ENCODE results near the gene INPP5K. TPM values are rescaled to one million over a fixed set of nuclear protein-coding genes. Genes with fewer than 3 reads are reported as not detected.

The INPP5K gene
- polyA plus RNA-seq, 6 donors from 2014 or later: 57.0 to 102 (median 61.1) TPM

DNA sequence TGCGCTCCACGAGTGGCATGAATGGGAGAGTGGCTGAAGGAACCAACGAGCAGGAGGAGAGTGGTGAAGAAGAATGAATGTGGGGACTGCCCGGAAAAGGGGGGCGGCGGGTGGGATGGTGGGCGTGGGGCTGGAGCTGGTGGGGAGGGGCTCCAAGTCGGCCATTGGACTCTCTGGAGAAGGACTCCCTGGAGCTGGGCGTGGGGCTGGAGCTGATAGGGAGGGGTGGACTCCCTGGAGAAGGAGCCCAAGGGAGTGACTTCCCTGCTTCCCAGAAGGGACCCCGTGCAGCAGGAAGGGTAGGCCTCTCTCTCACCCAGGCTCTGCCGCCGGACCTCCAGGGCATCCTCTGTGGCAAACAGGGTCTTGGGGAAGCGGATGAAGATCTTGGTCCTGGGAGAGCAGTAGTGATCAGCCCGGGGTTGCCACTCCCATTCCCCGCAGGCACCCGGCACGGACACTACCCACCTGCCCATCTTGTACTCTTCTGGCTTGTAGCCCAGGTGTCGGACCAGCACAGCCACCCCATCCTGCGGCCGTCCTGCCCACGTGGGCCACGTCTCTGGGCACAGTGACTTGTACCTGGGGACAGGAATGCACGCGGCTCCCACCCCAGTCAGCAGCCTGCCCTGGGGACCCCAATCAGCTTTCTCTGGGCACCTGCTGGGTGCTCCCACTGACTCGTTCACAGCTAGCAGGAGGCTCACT lies 45.5 kb downstream of the INPP5K start:
- Mint-ChIP-seq H3K27me3 (no peaks in the 10 kb centered on the region), H3K4me3 (peak overlapping the region in 3 of 8 donors; percentile 22 to 87 (median 27)), H3K36me3 (peaks cover 10 to 18% of the 10 kb centered on the region in 2 donors), H3K9me3 (no peaks in the 10 kb centered on the region), H3K4me1 (peaks cover 44 to 66% (median 53%) of the 10 kb centered on the region in 3 donors), H3K27ac (peak overlapping the region in 4 of 6 donors; percentile 26 to 62 (median 42))
- DNase-seq (no peak), ATAC-seq (ENCODE audit: low read depth in 2 of 2) (no peak)

GRCh38 chr17:1470071-1470754 lies 46.2 kb downstream of the INPP5K start:
- Mint-ChIP-seq H3K27ac (peak overlapping the region in 2 of 6 donors; percentile 45 to 62), H3K9me3 (no peaks in the 10 kb centered on the region), H3K4me1 (peaks cover 38 to 60% (median 46%) of the 10 kb centered on the region in 3 donors), H3K27me3 (no peaks in the 10 kb centered on the region), H3K4me3 (peak overlapping the region in 4 of 8 donors; percentile 6 to 87 (median 46)), H3K36me3 (peaks cover 10 to 18% of the 10 kb centered on the region in 2 donors)
- DNase-seq (no peak), ATAC-seq (ENCODE audit: low read depth in 2 of 2) (no peak)

GRCh38 chr17:1469231-1469852 lies 47.1 kb downstream of the INPP5K start:
- peak overlapping the region in 2 of 8 donors; percentile 47 to 66 for H3K4me3 Mint-ChIP-seq
- peaks cover 33 to 51% (median 40%) of the 10 kb centered on the region in 3 donors for H3K4me1 Mint-ChIP-seq
- H3K36me3 Mint-ChIP-seq: peaks cover 10 to 18% of the 10 kb centered on the region in 2 donors
- H3K27me3 Mint-ChIP-seq: no peaks in the 10 kb centered on the region
- H3K27ac Mint-ChIP-seq: peak overlapping the region in 2 of 6 donors; percentile 45 to 75
- DNase-seq (no peak), ATAC-seq (ENCODE audit: low read depth in 2 of 2) (no peak)
- no peaks in the 10 kb centered on the region for H3K9me3 Mint-ChIP-seq

- no peak overlapping the region for H3K27ac Mint-ChIP-seq
- DNase-seq: no peak
- no peaks in the 10 kb centered on the region for H3K27me3 Mint-ChIP-seq
- H3K36me3 Mint-ChIP-seq: peaks cover 10 to 18% of the 10 kb centered on the region in 2 donors
- H3K9me3 Mint-ChIP-seq: no peaks in the 10 kb centered on the region
- no peak for ATAC-seq (ENCODE audit: low read depth in 2 of 2)
- peaks cover 29 to 45% (median 38%) of the 10 kb centered on the region in 3 donors for H3K4me1 Mint-ChIP-seq
- H3K4me3 Mint-ChIP-seq: no peak overlapping the region
These were observed 48.4 kb downstream of the INPP5K start for GRCh38 chr17:1467898-1468492.

DNA sequence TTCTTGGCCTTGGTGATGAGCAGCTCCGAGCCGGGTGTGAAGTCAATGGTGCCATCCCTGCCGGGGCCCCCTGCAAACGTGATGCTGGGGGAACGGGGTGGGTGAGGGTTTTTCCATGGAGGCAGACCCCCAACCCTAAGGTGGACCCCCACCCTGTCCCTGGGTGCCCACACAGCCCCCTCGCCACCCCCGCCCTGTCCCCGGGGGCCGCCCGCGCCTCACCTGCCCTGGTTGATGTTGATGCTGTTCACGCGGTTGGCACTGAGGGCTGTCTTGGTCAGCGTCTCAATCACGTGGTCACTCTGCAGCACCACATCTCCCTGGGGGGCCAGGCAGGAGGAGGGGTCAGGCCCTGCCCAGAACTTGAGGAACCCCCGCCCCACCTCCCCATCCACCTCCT lies 49.2 kb downstream of the INPP5K start:
- Mint-ChIP-seq H3K9me3 (no peaks in the 10 kb centered on the region), H3K27ac (no peak overlapping the region), H3K4me3 (no peak overlapping the region), H3K4me1 (peaks cover 25 to 40% (median 39%) of the 10 kb centered on the region in 3 donors), H3K27me3 (no peaks in the 10 kb centered on the region), H3K36me3 (peaks cover 10 to 18% of the 10 kb centered on the region in 2 donors)
- ATAC-seq (ENCODE audit: low read depth in 2 of 2) (no peak), DNase-seq (no peak)

DNA sequence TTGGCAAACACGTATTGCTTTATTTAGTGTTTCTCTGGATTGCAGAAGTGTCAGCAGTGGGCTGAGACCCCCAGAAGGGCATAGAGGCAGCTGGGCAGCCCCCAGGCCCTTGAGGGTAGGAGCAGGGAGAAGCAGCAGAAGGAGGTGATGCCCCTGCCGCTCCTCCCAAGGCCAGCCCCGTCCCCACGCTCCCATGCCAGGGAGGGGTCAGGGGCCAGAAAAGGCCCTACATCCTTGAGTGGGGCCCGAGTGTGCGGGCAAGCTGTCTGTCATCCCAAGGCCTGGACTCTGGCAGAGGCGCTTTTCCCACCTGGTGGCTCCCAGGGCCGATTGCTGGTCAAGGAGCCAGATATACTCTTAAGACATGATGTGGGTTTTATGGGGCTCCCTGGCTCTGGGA lies 52.2 kb downstream of the INPP5K start:
- H3K27me3 Mint-ChIP-seq: peaks cover 4 to 10% (median 8%) of the 10 kb centered on the region in 3 donors
- H3K27ac Mint-ChIP-seq: peak overlapping the region in 1 of 6 donors; percentile 54
- H3K4me3 Mint-ChIP-seq: no peak overlapping the region
- ATAC-seq (ENCODE audit: low read depth in 2 of 2) (no peak), DNase-seq (no peak)
- H3K4me1 Mint-ChIP-seq: peaks cover 30 to 41% (median 31%) of the 10 kb centered on the region in 3 donors
- H3K36me3 Mint-ChIP-seq: peaks cover 6 to 12% of the 10 kb centered on the region in 2 donors
- H3K9me3 Mint-ChIP-seq: no peaks in the 10 kb centered on the region

GRCh38 chr17:1462164-1463112 lies 54.0 kb downstream of the INPP5K start:
- Mint-ChIP-seq H3K27me3 (peaks cover 4 to 10% (median 8%) of the 10 kb centered on the region in 3 donors), H3K36me3 (no peaks in the 10 kb centered on the region), H3K4me3 (peak overlapping the region; percentile 69 to 93 (median 84)), H3K4me1 (peaks cover 18 to 36% (median 26%) of the 10 kb centered on the region in 3 donors), H3K27ac (peak overlapping the region; percentile 64 to 98 (median 92)), H3K9me3 (no peaks in the 10 kb centered on the region)
- DNase-seq (no peak), ATAC-seq (ENCODE audit: low read depth in 2 of 2) (no peak)

GRCh38 chr17:1461198-1461944 lies 55.0 kb downstream of the INPP5K start:
- Mint-ChIP-seq H3K4me1 (peaks cover 26 to 47% (median 30%) of the 10 kb centered on the region in 3 donors), H3K4me3 (peak overlapping the region in 4 of 8 donors; percentile 33 to 79 (median 62)), H3K36me3 (no peaks in the 10 kb centered on the region), H3K27ac (peak overlapping the region in 2 of 6 donors; percentile 8 to 58), H3K27me3 (peaks cover 4 to 10% (median 8%) of the 10 kb centered on the region in 3 donors), H3K9me3 (no peaks in the 10 kb centered on the region)
- no peak for DNase-seq
- no peak for ATAC-seq (ENCODE audit: low read depth in 2 of 2)

- H3K4me3 Mint-ChIP-seq: peak overlapping the region in 1 of 8 donors; percentile 72
These were observed 56.2 kb downstream of the INPP5K start for GRCh38 chr17:1460233-1460632.

DNA sequence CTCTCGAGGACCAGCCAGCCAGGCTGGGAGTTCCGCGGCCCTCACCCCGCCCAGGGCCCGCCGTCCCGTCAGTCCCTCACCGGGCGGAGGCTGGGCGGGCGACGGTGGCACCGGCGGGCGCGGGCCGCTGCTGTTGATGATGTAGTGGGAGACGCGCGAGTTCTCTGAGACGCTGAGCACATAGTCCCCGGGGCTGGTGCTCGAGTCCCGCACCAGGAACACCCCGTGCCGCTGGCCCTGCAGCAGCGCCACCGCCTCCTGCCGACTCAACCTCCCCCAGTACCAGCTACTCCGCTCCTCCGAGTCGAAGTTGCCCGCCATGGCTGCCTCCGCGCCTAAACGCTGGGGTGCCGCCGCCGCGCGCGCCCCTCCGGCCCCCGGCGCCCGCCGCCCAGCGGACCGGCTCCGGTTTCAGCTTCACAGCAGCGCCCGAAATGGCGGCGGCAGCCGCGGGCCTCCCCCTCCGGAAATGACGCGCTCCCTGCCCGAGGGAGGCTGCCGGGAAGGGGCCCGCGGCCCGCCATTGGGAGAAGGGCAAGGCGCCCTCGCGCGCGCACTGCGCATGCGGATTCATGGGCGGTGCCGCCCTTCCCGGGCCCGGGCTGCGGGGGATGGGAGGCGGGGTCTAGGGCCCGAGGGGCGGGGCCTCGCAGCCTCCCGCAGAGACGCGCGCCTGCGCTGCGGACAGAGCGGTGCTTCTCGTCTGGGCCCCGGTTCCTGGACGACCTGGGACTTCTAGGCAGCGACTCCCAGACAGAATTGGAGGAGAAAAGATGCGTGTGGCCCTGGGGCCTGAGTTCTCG lies 60.4 kb downstream of the INPP5K start, which contains the start of gene CRK:
Gene CRK (minus strand): TSS at position 436 of the 803 bp plus-strand sequence. CDS start 115 bp downstream, at position 321.
- Mint-ChIP-seq H3K36me3 (no peaks in the 10 kb centered on the region), H3K27ac (peak within 1 kb of the TSS; percentile 82 to 97 (median 96)), H3K4me1 (peaks cover 23 to 54% (median 42%) of the 10 kb centered on the region in 3 donors), H3K27me3 (peaks cover 4 to 8% (median 5%) of the 10 kb centered on the region in 3 donors), H3K9me3 (no peaks in the 10 kb centered on the region), H3K4me3 (peak within 1 kb of the TSS; percentile 82 to 97 (median 92))
- DNase-seq: peak; percentile 99
- ATAC-seq (ENCODE audit: low read depth in 2 of 2): peak; percentile 84 to 85

More at GRCh38 chr17:1460233-1460632, 56.2 kb downstream of the INPP5K start:
- Mint-ChIP-seq H3K36me3 (no peaks in the 10 kb centered on the region), H3K9me3 (no peaks in the 10 kb centered on the region), H3K4me1 (peaks cover 29 to 49% (median 32%) of the 10 kb centered on the region in 3 donors), H3K27me3 (peaks cover 4 to 10% (median 8%) of the 10 kb centered on the region in 3 donors), H3K27ac (no peak overlapping the region)
- ATAC-seq (ENCODE audit: low read depth in 2 of 2) (no peak), DNase-seq (no peak)

DNA sequence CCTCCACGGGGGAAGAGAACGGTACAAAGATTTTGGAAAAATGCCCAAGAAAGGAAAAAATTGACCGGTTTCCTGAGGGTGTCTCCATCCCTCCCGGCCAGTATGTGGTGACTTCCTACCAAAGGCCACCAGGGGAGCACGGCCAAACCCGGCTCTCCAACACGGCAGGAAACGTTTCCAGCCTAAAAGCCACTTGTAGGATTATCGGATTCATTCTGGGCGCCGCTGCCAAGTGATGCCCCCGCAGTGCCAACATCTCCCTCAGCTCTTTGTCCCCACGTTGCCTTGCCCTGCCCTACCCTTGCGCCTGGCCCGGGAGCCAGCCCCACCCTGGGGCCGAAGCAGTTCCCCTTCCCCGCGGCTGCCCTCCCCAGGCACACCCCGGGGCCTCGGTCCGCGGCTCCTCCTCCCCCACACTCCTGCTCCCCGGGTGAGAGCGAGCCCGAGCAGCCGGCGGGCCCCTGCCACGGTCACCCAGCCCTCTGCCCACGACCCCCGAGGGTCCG lies 61.1 kb downstream of the INPP5K start:
- H3K27me3 Mint-ChIP-seq: peaks cover 4 to 8% (median 5%) of the 10 kb centered on the region in 3 donors
- no peaks in the 10 kb centered on the region for H3K9me3 Mint-ChIP-seq
- no peaks in the 10 kb centered on the region for H3K36me3 Mint-ChIP-seq
- peak overlapping the region; percentile 76 to 97 (median 96) for H3K27ac Mint-ChIP-seq
- H3K4me3 Mint-ChIP-seq: peak overlapping the region; percentile 82 to 97 (median 92)
- DNase-seq (peak; percentile 62), ATAC-seq (ENCODE audit: low read depth in 2 of 2) (peak; percentile 44 to 47)
- H3K4me1 Mint-ChIP-seq: peaks cover 23 to 58% (median 41%) of the 10 kb centered on the region in 3 donors

All from naive B cell (primary cell).